HT-29 (cell line): ENCODE data around the gene CACNA1I. TPM values are rescaled to one million over a fixed set of nuclear protein-coding genes. Genes with fewer than 3 reads are reported as not detected.
"Not testable (repeated sequence)": the region's sequence is repeated elsewhere in the genome, so short reads cannot be mapped to it uniquely, and the experiment has no call there.

Experiments used
- DNase-seq: peaks from one replicate; pipeline ENCODE4 v3.0.0-alpha.2; 2015; ENCODE audit warnings: low spot score
- total RNA-seq: library from RNA; depleted of rRNA; stranded (reverse); fragments of >200 nt; shearing (Covaris generic); gene quantifications from 2 replicates; pipeline ENCODE4 v1.2.3, GENCODE V29; 2014; rRNA removed

CACNA1I gene
- total RNA-seq, result 0.03 TPM in 1 of 2 replicates, not detected in the other

- no peak for DNase-seq
Measured at GRCh38 chr22:39570665-39571064, at the start of gene CACNA1I. CACNA1I (plus strand) TSS chr22:39570753; CDS start chr22:39570753, 0 bp downstream.

GRCh38 chr22:39521106-39521885 is 49.3 kb upstream of the CACNA1I start:
- DNase-seq, result not testable (repeated sequence)

- DNase-seq, result not testable (repeated sequence)
Measured at GRCh38 chr22:39522091-39522490, 48.5 kb upstream of the CACNA1I start.

- peak; percentile 49 for DNase-seq
Measured at GRCh38 chr22:39522567-39523300, 47.8 kb upstream of the CACNA1I start.

- no peak for DNase-seq
Measured at GRCh38 chr22:39524089-39524752, 46.3 kb upstream of the CACNA1I start.

- DNase-seq, result no peak
Measured at GRCh38 chr22:39524753-39525657, 45.5 kb upstream of the CACNA1I start.

GRCh38 chr22:39525658-39525975 is 44.9 kb upstream of the CACNA1I start:
- DNase-seq, result no peak

- no peak for DNase-seq
Measured at GRCh38 chr22:39526736-39527171, 43.8 kb upstream of the CACNA1I start.

- DNase-seq, result peak; percentile 49
Measured at GRCh38 chr22:39527481-39527961, 43.0 kb upstream of the CACNA1I start.

- DNase-seq, result no peak
Measured at GRCh38 chr22:39528080-39528661, 42.4 kb upstream of the CACNA1I start.

- DNase-seq, result peak; percentile 92
Measured at GRCh38 chr22:39528681-39529486, 41.7 kb upstream of the CACNA1I start.

GRCh38 chr22:39529487-39529851 is 41.1 kb upstream of the CACNA1I start:
- no peak for DNase-seq

GRCh38 chr22:39530116-39530515 is 40.4 kb upstream of the CACNA1I start:
- DNase-seq, result no peak

GRCh38 chr22:39530692-39531331 is 39.7 kb upstream of the CACNA1I start:
- DNase-seq, result peak; percentile 60

GRCh38 chr22:39532215-39533073 is 38.1 kb upstream of the CACNA1I start, which contains the start of gene RPS19BP1:
RPS19BP1 (minus strand) TSS chr22:39532748; CDS start chr22:39532738, 10 bp downstream.
- DNase-seq, result peak; percentile 97

GRCh38 chr22:39534092-39534506 is 36.5 kb upstream of the CACNA1I start:
- no peak for DNase-seq

- peak; percentile 58 for DNase-seq
Measured at GRCh38 chr22:39534591-39535356, 35.8 kb upstream of the CACNA1I start.
